Femur (tissue), 1 donor: ENCODE results near the gene NCOA5.

Experiments
- DNase-seq: peaks from one replicate; pipeline ENCODE4 v3.0.0-alpha.2; 2017

Gene NCOA5

DNA sequence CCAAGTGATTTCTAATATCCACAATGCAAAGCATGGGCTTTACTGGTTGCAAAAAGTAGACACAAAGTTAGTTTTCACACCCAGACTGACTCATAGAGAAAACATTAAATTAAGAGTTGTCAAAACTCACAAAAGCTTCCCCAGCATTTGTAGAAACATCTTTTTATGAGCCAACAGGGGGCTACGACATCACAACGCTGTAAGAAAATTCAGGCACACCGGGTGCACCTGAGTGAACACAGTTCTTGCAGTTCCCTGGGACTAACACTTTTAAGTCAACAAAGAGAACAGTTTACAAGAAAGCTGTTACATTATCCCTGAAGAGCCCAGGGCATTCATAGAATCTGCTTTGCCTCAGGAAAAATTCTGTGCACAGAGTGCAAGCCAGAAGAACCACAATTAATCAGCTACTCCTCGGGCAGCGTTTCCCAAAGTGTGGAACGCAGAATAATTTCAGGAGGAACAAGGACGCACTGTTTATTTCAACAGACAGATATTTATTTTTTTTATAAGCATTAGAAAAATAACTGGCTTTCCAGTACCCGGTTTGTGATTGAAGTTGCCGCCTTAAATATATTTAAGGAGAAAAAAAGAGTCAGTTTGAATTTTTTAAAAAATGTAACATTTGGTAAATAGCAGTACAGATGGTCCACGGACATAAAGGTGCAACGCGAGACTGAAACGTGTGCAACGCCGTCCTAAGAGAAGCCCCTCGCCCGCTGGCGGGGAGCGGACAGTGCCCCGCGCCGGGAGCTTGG, 1.2 kb downstream of the NCOA5 start:
- no peak for DNase-seq

GRCh38 chr20:46087161-46087560, 2.6 kb downstream of the NCOA5 start:
- DNase-seq: no peak

DNA sequence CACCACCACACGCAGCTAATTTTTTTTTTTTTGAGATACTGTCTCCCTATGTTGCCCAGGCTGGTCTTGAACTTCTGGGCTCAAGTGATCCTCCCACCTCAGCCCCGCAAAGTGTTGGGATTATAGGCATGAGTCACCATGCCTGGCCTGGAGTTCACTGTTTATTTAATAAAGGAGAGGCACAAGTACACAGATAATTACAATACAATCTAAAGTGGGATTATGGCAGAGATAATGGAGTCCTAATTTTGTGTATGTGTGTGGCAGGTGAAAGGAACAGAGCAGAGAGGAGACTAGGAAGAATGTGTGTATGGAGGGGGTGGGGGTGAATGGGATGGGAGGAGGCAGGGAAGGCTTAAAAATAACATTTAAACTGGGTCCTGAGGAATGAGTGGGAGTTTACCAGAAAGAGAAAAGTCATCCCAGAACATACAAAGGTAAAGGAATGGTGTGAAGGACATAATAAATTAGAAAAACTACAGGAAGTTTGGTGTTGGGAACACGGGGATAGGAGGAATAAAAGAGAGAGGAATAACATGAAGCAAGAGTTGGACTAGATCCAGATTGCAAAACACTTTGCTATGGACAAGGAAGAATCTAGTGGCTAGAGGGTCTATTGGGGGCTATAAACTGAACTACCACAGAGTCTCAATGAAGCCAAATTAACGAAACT, 4.4 kb downstream of the NCOA5 start:
- no peak for DNase-seq

GRCh38 chr20:46084805-46085178, 5.0 kb downstream of the NCOA5 start:
- DNase-seq: no peak

DNA sequence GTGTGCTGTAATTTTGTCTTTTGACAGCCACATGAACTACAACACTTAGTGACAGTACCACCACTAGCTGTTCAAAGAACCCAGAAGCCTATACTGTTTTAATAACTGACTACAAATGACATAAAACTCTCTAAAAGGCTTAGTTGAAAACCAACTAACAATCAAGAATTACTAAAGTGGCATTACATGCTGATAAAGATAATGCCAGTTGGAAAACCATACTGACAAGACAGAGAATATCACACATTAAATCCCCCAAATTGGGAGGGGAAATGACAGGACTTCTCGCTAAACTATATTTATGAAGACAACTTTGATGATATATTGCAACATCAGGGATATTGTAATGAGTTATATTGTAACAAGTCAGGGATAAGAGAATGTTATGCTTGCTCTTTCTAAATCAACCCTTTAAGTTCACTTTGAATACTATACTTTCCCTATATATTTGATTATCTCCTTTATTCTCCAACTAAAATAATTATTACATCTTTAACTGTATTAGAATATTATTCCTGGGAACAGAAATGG, 6.2 kb downstream of the NCOA5 start:
- DNase-seq: no peak

DNA sequence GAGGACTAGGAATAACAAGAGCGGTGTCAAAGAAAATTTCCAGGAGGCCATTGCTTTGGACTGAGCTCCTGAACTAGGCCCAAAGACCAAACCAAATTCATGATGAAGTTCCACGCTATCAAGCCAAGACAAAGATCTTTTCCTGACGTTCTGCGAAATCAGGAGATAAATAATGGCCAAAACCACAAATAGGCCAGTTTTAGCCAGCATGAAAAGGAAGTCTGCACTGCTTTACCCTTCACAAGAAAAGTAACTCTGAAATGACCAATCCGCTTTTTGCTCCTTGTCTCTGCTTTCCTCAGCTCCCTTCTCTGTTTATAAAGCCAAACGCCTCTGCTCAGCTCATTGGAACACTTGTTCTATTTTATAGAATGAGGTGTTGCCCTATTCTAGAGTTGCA, 6.7 kb downstream of the NCOA5 start:
- DNase-seq: no peak

- no peak for DNase-seq
Measured at GRCh38 chr20:46081074-46081473, 8.7 kb downstream of the NCOA5 start.

GRCh38 chr20:46078954-46079353, 10.8 kb downstream of the NCOA5 start:
- DNase-seq: no peak

GRCh38 chr20:46077642-46078305, 12.0 kb downstream of the NCOA5 start:
- DNase-seq: no peak

DNA sequence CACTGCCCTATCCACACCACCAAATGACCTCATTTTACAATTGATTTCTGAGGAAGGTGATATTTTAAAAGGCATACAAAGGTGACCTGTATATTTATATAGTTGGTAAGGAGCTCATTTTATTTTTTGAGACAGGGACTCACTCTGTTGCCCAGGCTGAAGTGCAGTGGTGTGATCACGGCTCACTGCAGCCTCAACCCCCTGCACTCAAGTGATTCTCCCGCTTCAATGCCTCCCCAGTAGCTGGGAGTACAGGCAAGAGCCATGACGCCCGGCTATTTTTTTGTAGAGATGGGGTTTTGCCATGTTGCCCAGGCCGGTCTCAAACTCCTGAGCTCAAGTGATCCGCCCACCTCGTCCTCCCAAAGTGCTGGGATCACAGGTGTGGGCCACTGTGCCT, 13.0 kb downstream of the NCOA5 start:
- DNase-seq: no peak

DNA sequence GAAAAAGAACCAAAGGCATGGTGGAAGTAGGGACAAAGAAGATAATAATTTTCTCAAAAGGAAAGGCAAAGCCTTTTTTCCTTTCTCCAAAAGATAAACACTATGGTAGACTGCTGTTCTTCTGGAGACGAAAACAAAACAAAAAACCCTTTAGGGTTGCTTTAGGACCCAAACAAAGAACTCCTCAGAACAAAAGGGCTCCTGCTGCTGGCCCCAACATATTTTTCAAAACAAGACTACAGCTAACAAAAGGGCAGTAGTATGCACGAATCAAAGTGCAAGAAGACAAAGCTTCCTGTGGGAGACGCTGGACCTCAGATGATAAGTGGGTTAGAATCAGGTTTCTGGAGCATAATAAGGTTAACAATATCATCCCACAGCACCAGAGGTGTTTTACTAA, 15.8 kb downstream of the NCOA5 start:
- no peak for DNase-seq

- DNase-seq: no peak
Measured at GRCh38 chr20:46073443-46073842, 16.3 kb downstream of the NCOA5 start.

DNA sequence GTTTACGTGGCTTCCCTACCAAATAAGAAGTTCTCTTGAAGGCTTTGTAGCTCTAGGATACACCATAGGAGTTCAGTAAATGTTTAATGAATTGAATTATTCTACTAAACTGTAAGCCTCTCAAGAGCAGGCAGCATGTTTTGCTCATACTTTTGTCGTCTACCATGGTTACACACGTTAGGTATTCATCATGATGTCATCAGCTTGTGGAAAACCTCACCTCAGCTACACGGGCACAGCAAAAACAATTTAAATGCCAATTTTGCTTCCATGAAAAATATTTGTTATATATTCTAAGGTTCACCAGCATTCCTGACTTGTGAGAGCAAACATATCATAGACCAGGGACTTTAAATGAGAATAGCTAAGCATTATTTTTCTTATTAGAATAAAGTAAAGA, 16.7 kb downstream of the NCOA5 start:
- DNase-seq: no peak

DNA sequence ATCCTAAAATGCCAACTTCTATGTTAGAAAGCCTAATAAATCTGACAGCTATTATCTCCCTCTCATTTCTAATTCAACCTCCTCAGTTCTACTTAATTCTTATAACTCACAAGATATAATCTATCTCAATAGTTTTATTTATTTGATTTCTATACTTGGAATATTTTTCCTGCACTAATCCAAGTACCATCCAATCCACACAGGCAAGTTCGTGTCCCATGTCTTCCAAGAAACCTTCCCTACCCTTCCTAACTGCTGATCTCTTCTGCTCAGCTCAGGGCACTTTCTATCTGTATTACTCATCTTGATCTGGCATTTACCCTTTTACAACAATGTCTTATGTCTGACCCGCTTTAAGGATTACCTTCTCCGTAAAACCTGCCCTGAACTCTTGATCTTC, 18.2 kb downstream of the NCOA5 start:
- DNase-seq: no peak

GRCh38 chr20:46070215-46070900, 19.4 kb downstream of the NCOA5 start:
- no peak for DNase-seq

DNA sequence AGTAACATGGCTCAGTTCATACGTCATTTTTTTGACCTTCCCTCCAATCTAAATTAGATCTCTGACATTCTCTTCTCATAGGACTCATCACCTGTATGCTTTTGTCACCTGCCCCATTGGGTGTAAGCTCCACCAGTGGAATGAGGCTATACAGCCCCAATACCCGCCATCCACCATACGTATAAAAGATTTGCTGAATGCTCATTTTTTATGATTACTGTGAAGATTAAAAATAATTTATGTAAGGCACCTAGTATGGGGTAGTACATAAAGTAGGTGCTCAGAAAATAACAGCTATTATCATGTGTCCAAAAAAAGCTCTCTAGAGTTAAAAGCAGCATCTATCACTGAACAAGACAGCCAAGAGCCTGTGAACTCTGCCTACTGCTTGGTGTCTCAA, 24.1 kb downstream of the NCOA5 start:
- DNase-seq: no peak

DNA sequence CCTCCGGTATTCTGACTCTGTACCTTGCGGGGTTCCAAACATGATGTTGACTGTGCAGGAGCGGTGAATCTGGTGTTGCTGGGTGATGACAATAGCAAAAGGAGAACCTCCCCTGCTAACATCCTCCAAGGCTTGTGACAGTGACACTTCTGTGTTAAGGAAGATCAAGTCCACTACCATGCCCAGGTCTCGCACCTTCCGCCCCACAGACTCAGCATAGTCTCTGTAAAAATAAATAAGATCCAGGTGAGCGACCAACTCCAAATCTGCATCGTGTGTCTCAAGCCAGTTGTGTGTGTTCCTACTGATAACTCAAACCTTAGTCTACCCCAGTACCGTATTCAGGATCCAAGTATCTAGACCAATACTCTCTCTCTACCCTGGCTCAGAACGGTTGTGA, 24.8 kb downstream of the NCOA5 start:
- DNase-seq: no peak

DNA sequence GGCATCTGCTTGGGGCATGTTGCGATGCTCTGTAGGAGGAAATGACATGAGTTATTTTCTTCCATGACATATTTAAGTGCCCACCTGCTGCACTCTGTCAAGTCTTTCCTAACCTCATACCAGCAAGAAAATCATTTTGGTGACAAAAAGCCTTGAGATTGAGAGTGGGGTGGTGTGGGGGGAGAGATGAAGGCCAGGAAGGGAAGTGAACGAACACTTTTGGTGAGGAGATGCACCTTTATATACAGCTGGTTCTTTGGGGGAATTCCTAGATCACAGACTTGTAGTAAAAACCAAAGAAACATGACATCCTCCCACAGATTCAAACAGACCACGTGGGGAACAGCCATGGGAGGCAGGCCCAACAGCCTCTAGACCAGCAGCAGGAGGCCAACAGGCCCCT, 26.1 kb downstream of the NCOA5 start:
- no peak for DNase-seq

GRCh38 chr20:46063151-46063550, 26.6 kb downstream of the NCOA5 start:
- no peak for DNase-seq

DNA sequence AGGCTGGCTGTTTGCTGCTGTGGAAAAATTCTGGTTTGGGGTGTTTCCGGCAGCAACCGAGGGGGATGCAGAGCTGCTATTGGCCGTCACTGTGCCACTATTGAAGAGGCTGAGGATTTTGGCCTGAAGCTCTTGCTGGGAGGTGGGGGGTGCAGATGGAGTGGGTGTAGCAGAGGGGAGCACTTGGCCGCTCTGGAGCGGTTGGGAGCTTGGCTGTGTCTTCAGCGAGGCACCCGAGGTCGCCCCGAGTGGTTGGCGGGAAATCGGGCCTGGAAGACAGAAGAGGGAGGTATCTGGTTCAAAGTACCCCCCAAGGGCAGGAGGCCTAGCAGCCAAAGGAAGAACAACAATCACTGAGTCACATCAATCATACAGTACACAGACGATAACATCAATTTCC, 27.1 kb downstream of the NCOA5 start:
- DNase-seq: no peak

- no peak for DNase-seq
Measured at GRCh38 chr20:46062151-46062550, 27.6 kb downstream of the NCOA5 start.

- no peak for DNase-seq
Measured at GRCh38 chr20:46060975-46061374, 28.8 kb downstream of the NCOA5 start.

- peak; percentile 30 for DNase-seq
Measured at GRCh38 chr20:46060301-46060881, 29.4 kb downstream of the NCOA5 start.
